Lower leg skin (tissue), 4 donors: ENCODE results near the gene PTPN4. TPM values are rescaled to one million over a fixed set of nuclear protein-coding genes. Genes with fewer than 3 reads are reported as not detected.

Source experiments
- DNase-seq, 2 donors: peaks; one replicate each; pipeline ENCODE4 v3.0.0-alpha.2; 2019; ENCODE audit warnings: low spot score in 2 of 2
- H3K4me3 ChIP-seq: fragments of 200-600 bp; sonication (generic); 2 replicates; pipeline ENCODE4 v1.5.1; 2017; ENCODE audit warnings: mild to moderate bottlenecking, low read depth; ENCODE audit not compliant: poor library complexity, severe bottlenecking
- POLR2A ChIP-seq, 2 donors: fragments of 450-650 bp; IDR thresholded peaks; one replicate each; pipeline ENCODE4 v1.6.1; 2016 to 2017; ENCODE audit warnings: antibody characterized with exemption in 2 of 2, mild to moderate bottlenecking in 1 of 2, moderate library complexity in 1 of 2
- WGBS, 2 donors: methylation state at CpG; one replicate each; pipeline ENCODE4 v1.1.5; 2018; 5-methylcytosine and 5-hydroxymethylcytosine counted together
- intact Hi-C: fragments of 100-400 bp; cut with DNase I; formaldehyde crosslinking; loops from one replicate; pipeline ENCODE4 v1.15.0; 2023; ENCODE audit warnings: low total_unique reads
- total RNA-seq, 4 donors: library from RNA; depleted of rRNA; stranded (reverse); fragments of >200 nt; gene quantifications; one replicate each; pipeline ENCODE4 v1.1.0, GENCODE V29; 2016
- TF ChIP-seq, protein P1 (sequence below), 3 donors: fragments of 450-650 bp; IDR thresholded peaks; one replicate each; pipeline ENCODE4 v1.5.1; 2016; ENCODE audit warnings: antibody characterized with exemption in 3 of 3, mild to moderate bottlenecking in 3 of 3, moderate library complexity in 2 of 3

PTPN4 gene
- total RNA-seq, 4 donors from 2014 or later = 13.0 to 49.5 (median 20.4) TPM

DNA sequence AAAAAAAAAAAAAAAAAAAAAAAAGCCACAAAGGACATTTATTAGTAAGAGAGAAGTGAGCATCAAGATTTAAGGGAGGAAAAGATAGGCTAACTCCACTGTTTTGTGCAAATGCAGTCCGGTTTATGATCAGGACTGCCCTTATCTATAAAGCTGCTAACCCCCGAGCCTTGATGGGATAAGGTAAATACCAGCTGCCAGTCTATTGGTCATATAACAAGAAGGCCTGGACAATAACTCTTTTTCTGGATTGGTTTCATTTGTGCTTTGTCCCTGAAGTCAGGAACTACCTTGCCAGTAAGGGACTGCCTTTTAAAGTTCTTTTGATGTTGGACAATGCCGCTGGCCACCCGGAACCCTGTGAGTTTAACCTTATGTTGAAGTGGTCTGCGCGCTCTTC, 15.4 kb downstream of the PTPN4 start:
- 97 to 99% methylated on average over 6 of the region's 6 CpGs for WGBS, 2 donors
- intact Hi-C loops = no loop called here
- no peak for DNase-seq
- H3K4me3 ChIP-seq = no peak overlapping the region
- TF ChIP-seq, protein P1, sequence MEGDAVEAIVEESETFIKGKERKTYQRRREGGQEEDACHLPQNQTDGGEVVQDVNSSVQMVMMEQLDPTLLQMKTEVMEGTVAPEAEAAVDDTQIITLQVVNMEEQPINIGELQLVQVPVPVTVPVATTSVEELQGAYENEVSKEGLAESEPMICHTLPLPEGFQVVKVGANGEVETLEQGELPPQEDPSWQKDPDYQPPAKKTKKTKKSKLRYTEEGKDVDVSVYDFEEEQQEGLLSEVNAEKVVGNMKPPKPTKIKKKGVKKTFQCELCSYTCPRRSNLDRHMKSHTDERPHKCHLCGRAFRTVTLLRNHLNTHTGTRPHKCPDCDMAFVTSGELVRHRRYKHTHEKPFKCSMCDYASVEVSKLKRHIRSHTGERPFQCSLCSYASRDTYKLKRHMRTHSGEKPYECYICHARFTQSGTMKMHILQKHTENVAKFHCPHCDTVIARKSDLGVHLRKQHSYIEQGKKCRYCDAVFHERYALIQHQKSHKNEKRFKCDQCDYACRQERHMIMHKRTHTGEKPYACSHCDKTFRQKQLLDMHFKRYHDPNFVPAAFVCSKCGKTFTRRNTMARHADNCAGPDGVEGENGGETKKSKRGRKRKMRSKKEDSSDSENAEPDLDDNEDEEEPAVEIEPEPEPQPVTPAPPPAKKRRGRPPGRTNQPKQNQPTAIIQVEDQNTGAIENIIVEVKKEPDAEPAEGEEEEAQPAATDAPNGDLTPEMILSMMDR (IDR thresholded peaks at IDR 0.05) = no peak
- no peak for TF ChIP-seq POLR2A (IDR thresholded peaks at IDR 0.05)

DNA sequence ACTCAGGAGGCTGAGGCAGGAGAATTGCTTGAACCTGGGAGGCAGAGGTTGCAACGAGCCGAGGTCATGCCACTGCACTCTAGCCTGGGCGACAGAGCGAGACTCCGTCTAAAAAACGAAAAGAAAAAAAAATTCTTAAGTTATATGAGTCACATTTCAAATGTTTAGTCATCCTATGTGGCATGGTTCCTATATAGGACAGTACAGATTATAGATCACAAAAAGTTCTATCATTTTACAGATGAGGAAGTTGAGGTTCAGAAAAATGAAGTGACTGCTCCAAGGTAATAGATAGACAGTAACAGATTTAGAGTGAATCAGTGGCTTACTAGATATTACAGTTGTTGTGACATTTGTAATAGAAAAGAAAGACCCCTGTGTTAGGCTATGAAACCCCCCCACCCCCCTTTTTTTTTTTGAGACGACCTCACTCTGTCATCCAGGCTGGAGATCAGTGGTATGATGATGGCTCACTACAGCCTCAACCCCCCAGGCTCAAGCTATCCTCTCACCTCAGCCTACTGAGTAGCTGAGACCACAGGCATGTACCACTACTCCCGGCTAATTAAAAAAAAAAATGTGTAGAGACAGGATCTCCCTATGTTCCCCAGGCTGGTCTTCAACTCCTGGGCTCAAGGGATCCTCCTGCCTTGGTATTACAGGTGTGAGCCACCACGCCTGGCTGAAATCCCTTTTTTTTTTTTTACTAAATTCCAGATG, 22.7 kb downstream of the PTPN4 start:
- no peak overlapping the region for H3K4me3 ChIP-seq
- intact Hi-C loops = no loop called here
- no peak for DNase-seq
- WGBS, 2 donors = 92 to 93% methylated on average over 9 of the region's 9 CpGs
- TF ChIP-seq, protein P1 (IDR thresholded peaks at IDR 0.05) = no peak
- no peak for TF ChIP-seq POLR2A (IDR thresholded peaks at IDR 0.05)

DNA sequence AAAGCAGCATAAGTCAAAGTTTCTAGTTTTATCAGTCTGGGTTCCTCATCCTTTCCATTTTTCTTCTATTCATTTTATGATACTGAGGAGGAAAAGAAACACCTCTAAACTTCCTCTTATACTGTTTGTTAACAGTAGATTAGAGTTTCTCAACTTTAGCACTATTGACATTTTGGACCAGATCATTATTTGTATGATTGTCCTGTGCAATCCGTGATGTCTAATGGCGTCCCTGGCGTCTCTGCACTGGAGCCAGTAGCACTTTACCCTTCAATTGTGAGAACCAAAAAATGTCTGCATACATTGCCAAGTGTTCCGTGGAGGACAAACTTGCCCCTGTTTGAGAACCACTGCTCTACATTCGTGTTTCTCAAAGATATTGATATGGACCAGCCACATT, 25.2 kb downstream of the PTPN4 start:
- intact Hi-C loops = no loop called here
- TF ChIP-seq, protein P1 (IDR thresholded peaks at IDR 0.05) = no peak
- no peak for TF ChIP-seq POLR2A (IDR thresholded peaks at IDR 0.05)
- no peak for DNase-seq
- no peak overlapping the region for H3K4me3 ChIP-seq
- WGBS, 2 donors = 84 to 95% methylated on average over 5 of the region's 5 CpGs

DNA sequence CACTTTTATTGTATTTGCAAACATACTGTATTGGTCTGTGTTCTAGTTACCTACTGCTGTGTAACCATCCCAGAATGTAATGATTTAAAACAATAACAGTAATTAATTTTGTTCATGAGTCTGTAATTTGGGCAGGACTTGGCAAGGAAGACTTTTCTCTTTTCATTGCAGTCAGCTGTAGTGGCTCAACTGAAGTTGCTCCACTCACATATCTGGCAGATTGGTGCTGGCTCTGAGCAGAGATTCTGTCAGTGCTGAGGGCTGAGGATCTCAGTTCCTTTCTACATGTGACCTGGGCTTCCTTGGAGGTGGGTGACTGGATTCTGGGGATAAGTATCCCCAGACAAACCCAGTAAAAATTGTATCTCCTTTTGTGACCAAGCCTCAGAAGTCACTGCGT, 26.6 kb downstream of the PTPN4 start:
- no peak for DNase-seq
- intact Hi-C loops = no loop called here
- TF ChIP-seq POLR2A (IDR thresholded peaks at IDR 0.05) = no peak
- TF ChIP-seq, protein P1 (IDR thresholded peaks at IDR 0.05) = no peak
- 95 to 100% methylated on average over 1 of the region's 1 CpG for WGBS, 2 donors
- H3K4me3 ChIP-seq = no peak overlapping the region

DNA sequence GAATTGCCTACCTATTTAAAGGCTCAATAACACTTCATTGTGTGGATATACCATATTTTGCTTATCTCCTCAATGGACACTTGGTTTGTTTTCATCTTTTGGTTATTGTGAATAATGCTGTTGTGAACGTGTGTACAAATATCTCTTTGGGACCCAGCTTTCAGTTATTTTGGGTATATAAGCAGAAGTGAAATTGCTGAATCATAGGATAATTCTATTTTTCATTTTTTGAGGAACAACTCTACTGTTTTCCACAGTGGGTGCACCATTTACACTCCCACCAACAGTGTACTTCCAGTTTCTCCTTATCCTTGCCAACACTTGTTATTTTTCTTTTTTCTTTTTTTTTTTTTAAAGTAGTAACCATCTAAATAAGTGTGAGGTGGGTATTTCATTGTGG, 29.0 kb downstream of the PTPN4 start:
- 85 to 86% methylated on average over 1 of the region's 1 CpG for WGBS, 2 donors
- no peak overlapping the region for H3K4me3 ChIP-seq
- no peak for DNase-seq
- intact Hi-C loops = no loop called here
- TF ChIP-seq POLR2A (IDR thresholded peaks at IDR 0.05) = no peak

DNA sequence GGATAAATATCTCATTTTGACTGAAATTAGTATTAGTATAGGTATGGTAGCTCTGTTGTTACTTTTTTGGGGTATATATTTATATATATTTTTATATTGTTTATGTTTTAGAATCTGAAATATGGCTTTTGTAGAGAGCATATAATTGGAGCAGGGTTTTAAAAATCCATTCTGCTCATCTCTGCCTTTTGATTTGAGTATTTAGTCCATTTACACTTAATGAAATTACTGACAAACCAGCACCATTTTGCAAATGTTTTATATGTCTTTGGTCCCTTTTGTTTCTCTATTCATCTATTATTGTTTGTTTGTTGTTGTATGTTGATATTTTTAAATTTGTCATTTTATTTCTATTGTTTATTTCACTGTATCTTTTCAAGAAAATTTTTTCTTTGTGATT, 30.7 kb downstream of the PTPN4 start:
- intact Hi-C loops = no loop called here
- no peak for TF ChIP-seq POLR2A (IDR thresholded peaks at IDR 0.05)
- TF ChIP-seq, protein P1 (IDR thresholded peaks at IDR 0.05) = no peak
- no peak overlapping the region for H3K4me3 ChIP-seq
- DNase-seq = no peak
